ENCODE measurements around the gene MYL2. TPM values are rescaled to one million over a fixed set of nuclear protein-coding genes. Genes with fewer than 3 reads are reported as not detected.

MYL2 gene
- total and polyA plus RNA-seq, 9 of the 15 experiments (the other 6 are each of a cell fraction or from before 2014, with no cell fraction given) = not detected

GRCh38 chr12:110908377-110909152 lies 11.8 kb downstream of the MYL2 start:
- intact Hi-C loops (cut with micrococcal nuclease) = no loop called here
- TF ChIP-seq PRDM10 (IDR thresholded peaks at IDR 0.05; ENCODE audit: partially characterized antibody) = peak; percentile 12
- no peak for TF ChIP-seq ZNF398 (CRISPR knock-in tag; IDR thresholded peaks at IDR 0.05)

More at GRCh38 chr12:110908377-110909152, 11.8 kb downstream of the MYL2 start:
- Histone ChIP-seq H3K4me3 (no peak overlapping the region), H4K20me1 (replicated peaks; ENCODE audit: control insufficient read depth, insufficient read depth, low read length) (no peaks in the 10 kb centered on the region), H3K4me2 (ENCODE audit: insufficient read depth, low read length) (no peak overlapping the region), H3K79me2 (ENCODE audit: control insufficient read depth, insufficient read depth, low read length) (no peaks in the 10 kb centered on the region), H3K27me3 (ENCODE audit: control insufficient read depth in 2 of 2, insufficient read depth in 2 of 2, low read length in 2 of 2) (peaks cover 9 to 55% of the 10 kb centered on the region in 2 experiments; a peak in 4 of 5 replicates), H3K9me1 (ENCODE audit: control insufficient read depth, insufficient read depth, low read length) (no peaks in the 10 kb centered on the region), H3K36me3 (ENCODE audit: control insufficient read depth, insufficient read depth, low read length) (no peaks in the 10 kb centered on the region), H3K9me3 (replicated peaks; ENCODE audit: control insufficient read depth, insufficient read depth, low read depth, low read length) (no peaks in the 10 kb centered on the region; the same call in 1 of the 2 replicates), H3K4me1 (replicated peaks in 1 of 2; ENCODE audit: control insufficient read depth in 2 of 2, insufficient read depth in 2 of 2, low read length in 2 of 2) (0 out of 5 replicates have a peak, but pooled peaks cover 0 to 3% of the 10 kb centered on the region in 2 experiments), H3K9ac (ENCODE audit: insufficient read depth in 1 of 2, low read depth in 2 of 2, low read length in 2 of 2) (0 out of 4 replicates have a peak overlapping the region, but pooled peaks of 1 of the 2 experiments have one; percentile 13), H2AFZ (ENCODE audit: low read depth, low read length) (no peak overlapping the region), H3K27ac (ENCODE audit: extremely low read depth, low read depth, low read length) (no peak overlapping the region)
- in situ Hi-C loops (cut with MboI) = no loop called here
- BruUV-seq (replicated peaks) = no TSS peak
- FAIRE-seq = no peak
- ChIA-PET POLR2A (interaction anchor here (0.7 to 1.0 kb wide), 2 partner anchors 15 to 21 kb away, joined by 3 to 4 read pairs; no protein-coding TSS in a partner anchor), CTCF (ENCODE audit: low intra/inter-chr PET ratio) (no interaction called here)
- no peak for DNase-seq (ENCODE audit: extremely low read depth in 1 of 4, low spot score in 3 of 4)
- WGBS (ENCODE audit: insufficient coverage, low coverage, missing lambda C conversion rate) = under 1% methylated on average over 13 of the region's 14 CpGs
- peak; percentile 43; the same call in 2 of the 3 replicates for ATAC-seq
